Bronchial epithelial cell (primary cell): ENCODE data around the gene SPATA46. TPM values are rescaled to one million over a fixed set of nuclear protein-coding genes. Genes with fewer than 3 reads are reported as not detected.
A peak's percentile ranks its signal among the peaks of the same experiment; 100 is the strongest.

Experiments used
- DNase-seq: peaks from one replicate; pipeline ENCODE4 v3.0.0-alpha.2; 2010; ENCODE audit warnings: low read depth
- FAIRE-seq: peaks from 2 replicates; lab custom pipeline; 2011; peaks lifted over from hg19 to GRCh38; lab: Jason Lieb, UNC
- H3K27me3 ChIP-seq: 2 replicates; pipeline ENCODE4 v1.5.1; 2011; ENCODE audit warnings: low read length; ENCODE audit not compliant: control insufficient read depth, insufficient read depth
- H3K36me3 ChIP-seq: 2 replicates; pipeline ENCODE4 v1.5.1; 2011; ENCODE audit warnings: low read length; ENCODE audit not compliant: control insufficient read depth, insufficient read depth
- H3K4me3 ChIP-seq: 2 replicates; pipeline ENCODE4 v1.5.1; 2011; ENCODE audit warnings: mild to moderate bottlenecking, low read depth, low read length, control low read depth
- CTCF ChIP-seq: IDR thresholded peaks from 2 replicates; pipeline ENCODE4 v1.5.1; 2011; ENCODE audit warnings: mild to moderate bottlenecking, moderate library complexity, low read length, control low read depth, inconsistent platforms; ENCODE audit not compliant: insufficient read depth, severe bottlenecking
- total RNA-seq: library from RNA; depleted of rRNA; stranded (reverse); fragments of >200 nt; gene quantifications from 2 replicates; pipeline ENCODE4 v1.2.1, GENCODE V29; 2014

Gene SPATA46
- total RNA-seq, 1 donor from 2014 or later = not detected

- FAIRE-seq (no peak), DNase-seq (no peak)
- Histone ChIP-seq H3K36me3 (no peaks in the 10 kb centered on the region), H3K4me3 (no peak overlapping the region), H3K27me3 (no peaks in the 10 kb centered on the region)
- TF ChIP-seq CTCF = no peak
These were observed 34.1 kb downstream of the SPATA46 start for GRCh38 chr1:162342452-162342983.

- no peaks in the 10 kb centered on the region for H3K36me3 ChIP-seq
- no peaks in the 10 kb centered on the region for H3K27me3 ChIP-seq
- TF ChIP-seq CTCF = no peak
- FAIRE-seq (no peak), DNase-seq (no peak)
- H3K4me3 ChIP-seq = no peak overlapping the region
These were observed 39.9 kb downstream of the SPATA46 start for GRCh38 chr1:162336621-162337285.

- FAIRE-seq = no peak
- TF ChIP-seq CTCF = no peak
- DNase-seq = no peak
- H3K27me3 ChIP-seq = no peaks in the 10 kb centered on the region
- H3K4me3 ChIP-seq = no peak overlapping the region
- no peaks in the 10 kb centered on the region for H3K36me3 ChIP-seq
These were observed 41.5 kb downstream of the SPATA46 start for GRCh38 chr1:162335126-162335525.

- no peak for FAIRE-seq
- no peak for TF ChIP-seq CTCF
- Histone ChIP-seq H3K36me3 (no peaks in the 10 kb centered on the region), H3K27me3 (no peaks in the 10 kb centered on the region), H3K4me3 (no peak overlapping the region)
- no peak for DNase-seq
These were observed 42.7 kb downstream of the SPATA46 start for GRCh38 chr1:162333991-162334390.

- no peak for FAIRE-seq
- Histone ChIP-seq H3K36me3 (no peaks in the 10 kb centered on the region), H3K4me3 (no peak overlapping the region), H3K27me3 (no peaks in the 10 kb centered on the region)
- no peak for DNase-seq
- TF ChIP-seq CTCF = no peak
These were observed 46.8 kb downstream of the SPATA46 start for GRCh38 chr1:162329826-162330225.

- FAIRE-seq = peak; percentile 64
- Histone ChIP-seq H3K27me3 (no peaks in the 10 kb centered on the region), H3K36me3 (no peaks in the 10 kb centered on the region), H3K4me3 (no peak overlapping the region)
- DNase-seq = no peak
- TF ChIP-seq CTCF = no peak
These were observed 48.1 kb downstream of the SPATA46 start for GRCh38 chr1:162328512-162328911.
